ENCODE data around the gene MDM4.

MDM4 gene

GRCh38 chr1:204576422-204576821 lies 60.2 kb downstream of the MDM4 start:
- no peak for DNase-seq (ENCODE audit: low spot score)
- no peak for FAIRE-seq

GRCh38 chr1:204577794-204578478 lies 61.7 kb downstream of the MDM4 start:
- DNase-seq (ENCODE audit: low spot score) (no peak), FAIRE-seq (no peak)

DNA sequence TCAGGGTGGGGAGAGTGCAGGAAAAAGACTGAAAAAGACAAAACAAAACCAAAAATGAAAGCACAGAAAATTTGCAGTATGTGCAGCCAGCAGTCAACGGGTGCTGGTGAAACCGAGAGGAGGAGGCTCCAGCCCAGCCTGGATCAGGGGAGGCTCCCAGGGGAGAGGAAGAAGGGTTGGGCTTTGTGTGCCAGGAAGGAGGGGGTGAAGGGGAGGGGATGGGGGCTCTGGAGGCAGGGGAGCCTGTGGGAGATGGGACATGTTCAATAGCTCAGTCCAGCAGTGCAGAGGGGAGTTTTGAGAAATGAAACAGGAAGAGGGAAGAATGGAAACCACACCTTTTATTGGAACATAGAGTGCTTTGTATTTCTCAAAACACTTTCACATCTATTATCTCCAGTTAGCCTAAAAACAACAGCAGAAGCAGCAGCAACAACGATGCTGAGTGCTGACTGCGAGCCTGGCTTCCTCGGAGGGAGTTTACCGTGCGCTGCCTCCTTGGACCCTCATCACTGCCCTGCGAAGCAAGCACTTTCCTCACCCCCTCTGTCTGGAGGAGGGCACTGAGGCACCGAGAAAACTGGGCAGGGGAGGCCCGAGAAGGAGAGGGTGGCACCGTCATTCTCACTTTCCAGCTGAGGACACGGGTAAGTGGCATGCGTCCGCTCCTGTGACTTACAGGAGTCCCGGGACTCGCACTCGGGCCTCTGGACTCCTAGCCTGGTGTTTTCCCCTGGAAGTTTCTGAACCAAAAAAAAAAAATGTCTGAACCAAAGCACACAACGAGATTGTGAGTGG lies 62.9 kb downstream of the MDM4 start:
- FAIRE-seq (no peak), DNase-seq (ENCODE audit: low spot score) (no peak)

DNA sequence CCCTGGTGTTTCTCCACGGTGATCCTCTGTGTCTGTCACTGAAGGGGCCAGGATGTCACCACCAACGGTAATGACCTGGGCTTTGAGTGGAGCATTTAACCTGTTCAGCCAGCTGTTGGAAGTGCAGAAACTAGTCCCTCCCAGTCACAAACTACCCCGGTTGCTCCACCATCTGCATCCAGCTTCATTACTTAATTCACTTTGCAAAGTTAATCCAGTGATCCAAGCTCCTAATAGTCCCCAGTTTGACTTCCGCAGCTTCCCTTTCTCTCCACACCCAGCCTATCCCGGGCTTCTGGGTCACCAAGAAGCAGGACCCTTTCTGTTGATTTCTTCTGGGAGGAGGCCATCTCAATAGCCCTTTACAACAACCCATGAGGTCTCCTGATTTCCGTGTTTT lies 63.5 kb downstream of the MDM4 start:
- DNase-seq (ENCODE audit: low spot score) (no peak), FAIRE-seq (no peak)

DNA sequence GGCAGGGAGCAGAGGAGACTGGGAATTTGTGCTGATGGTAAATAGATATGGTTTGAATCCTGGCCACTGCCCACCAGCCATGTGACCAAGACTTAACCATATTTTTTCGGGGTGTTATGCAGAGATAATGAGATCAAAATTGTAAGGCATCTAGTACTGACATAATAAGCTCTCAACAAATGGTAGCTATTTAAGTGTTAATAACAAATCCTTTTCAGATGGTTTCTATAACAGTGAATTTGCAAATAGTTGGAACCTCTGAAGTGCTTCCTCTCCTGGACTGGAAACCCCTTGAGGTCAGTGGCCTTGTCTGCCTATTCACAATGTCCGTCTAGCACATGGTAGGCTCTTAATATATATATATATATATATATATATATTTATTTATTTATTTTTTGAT lies 64.7 kb downstream of the MDM4 start:
- DNase-seq (ENCODE audit: low spot score) (no peak), FAIRE-seq (no peak)

GRCh38 chr1:204581759-204582158 lies 65.6 kb downstream of the MDM4 start:
- no peak for DNase-seq (ENCODE audit: low spot score)
- FAIRE-seq = no peak

DNA sequence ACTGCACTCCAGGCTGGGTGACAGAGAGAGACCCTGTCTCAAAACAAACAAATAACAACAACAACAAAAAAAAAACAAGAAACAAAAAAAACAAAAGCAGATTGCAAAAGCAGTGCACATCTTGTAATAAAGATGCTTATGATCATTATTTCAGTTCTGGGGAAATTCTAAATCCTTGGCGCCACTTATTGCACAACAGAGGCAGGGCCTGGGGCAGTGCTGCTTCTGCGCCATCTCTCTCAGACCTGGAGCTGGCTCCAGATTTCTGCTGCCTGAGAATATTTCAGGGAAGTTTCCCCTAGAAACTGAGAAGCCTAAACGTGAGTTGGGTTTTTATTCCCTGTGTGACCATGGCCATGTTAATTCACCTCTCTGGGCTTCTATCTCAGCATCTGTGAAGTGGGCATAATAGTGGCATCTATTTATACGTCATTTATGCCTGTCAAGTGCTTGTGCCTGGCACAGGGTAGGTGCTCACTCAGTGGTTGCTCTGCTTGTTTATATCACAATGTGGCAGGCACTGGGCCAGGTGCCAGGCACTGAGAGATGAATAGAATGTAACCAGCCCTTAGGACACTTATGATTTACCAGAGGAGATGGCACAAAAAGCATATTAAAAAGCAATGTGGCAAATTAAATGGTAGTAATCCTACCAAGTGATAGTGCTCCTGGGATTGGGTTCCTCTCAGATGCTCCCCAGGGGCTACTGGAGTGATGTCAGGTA lies 67.9 kb downstream of the MDM4 start:
- DNase-seq (ENCODE audit: low spot score) = no peak
- no peak for FAIRE-seq

GRCh38 chr1:204584699-204585372 lies 68.6 kb downstream of the MDM4 start:
- no peak for DNase-seq (ENCODE audit: low spot score)
- no peak for FAIRE-seq

DNA sequence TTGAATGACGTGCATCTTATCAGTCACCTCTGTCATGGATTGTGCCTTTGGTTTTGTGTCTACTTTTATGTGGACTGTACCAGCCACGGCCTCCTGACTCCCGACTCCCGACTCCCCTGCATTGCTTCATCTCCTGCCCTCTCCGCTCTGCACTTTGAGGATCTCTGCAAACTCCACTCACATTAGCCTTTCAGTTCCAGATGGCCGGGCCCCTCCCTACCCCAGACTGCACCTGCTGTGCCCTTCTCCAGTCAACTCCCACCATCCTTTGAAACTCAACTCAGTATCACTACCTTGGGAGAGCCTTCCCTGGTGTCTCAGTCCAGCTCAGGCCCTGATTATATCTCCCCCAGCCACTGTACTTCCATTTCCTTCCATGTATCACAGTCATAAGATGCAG lies 71.4 kb downstream of the MDM4 start:
- FAIRE-seq = no peak
- DNase-seq (ENCODE audit: low spot score) = no peak

GRCh38 chr1:204588826-204589225 lies 72.6 kb downstream of the MDM4 start:
- FAIRE-seq (no peak), DNase-seq (ENCODE audit: low spot score) (no peak)

DNA sequence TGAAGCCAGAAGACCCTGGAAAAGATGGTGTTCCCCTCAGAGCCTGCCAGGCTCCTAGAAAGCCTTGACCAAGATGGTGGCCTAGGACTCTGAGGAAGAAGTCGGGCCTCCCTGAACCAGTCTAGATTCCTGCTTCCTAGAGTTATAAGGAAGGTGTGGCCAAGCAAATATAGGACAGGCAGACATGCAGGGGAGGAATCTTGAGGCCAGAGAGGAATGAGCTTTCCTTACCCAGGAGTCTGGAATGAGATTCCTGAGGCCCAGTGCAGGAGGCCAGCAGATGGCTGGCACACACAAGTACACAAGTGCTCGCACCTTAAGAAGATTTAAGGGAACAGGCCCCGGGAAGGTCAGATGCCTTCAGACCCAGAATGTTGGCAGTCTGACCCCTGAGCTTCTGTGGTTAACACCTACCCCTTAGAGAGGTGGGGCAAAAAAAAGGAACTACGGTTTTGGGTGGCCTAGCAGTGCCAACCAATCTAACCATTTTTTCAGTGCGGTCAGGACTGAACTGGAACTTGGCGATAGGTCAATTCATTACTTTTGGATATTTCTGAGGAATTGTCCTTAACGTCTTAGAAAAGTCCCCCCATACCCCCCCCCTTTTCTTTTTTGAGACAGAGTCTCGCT lies 73.3 kb downstream of the MDM4 start:
- DNase-seq (ENCODE audit: low spot score) (no peak), FAIRE-seq (no peak)

DNA sequence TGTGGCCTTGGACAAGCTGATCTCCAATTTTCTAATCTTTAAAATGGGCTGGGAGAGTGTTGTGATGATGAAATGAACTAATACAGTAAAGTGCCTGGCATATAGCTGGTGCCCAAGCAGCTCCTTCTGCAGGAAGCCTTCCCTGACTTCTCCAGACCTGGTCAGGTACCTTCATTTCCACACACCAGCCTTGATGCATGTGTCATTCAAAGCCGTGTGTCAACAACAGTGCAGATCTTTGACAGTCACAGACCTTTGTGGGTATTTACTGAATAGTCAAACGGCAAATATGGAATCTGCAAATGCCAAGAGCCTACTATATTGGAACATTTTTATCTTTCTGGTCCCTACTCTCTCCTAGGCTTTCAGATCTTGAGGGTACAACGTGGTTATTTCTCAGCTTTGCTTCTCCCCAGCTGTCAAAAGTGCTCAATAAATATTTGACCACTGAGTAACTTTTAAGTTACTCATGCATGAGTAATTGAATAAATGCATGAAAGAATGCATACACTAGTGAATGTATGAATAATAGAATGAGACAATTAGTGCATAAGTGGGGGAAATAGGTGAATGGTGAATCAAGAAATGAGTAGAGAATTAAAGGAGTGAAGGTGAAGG lies 75.4 kb downstream of the MDM4 start:
- DNase-seq (ENCODE audit: low spot score) = peak; percentile 38
- FAIRE-seq = no peak

GRCh38 chr1:204592246-204592948 lies 76.2 kb downstream of the MDM4 start:
- FAIRE-seq (no peak), DNase-seq (ENCODE audit: low spot score) (no peak)

DNA sequence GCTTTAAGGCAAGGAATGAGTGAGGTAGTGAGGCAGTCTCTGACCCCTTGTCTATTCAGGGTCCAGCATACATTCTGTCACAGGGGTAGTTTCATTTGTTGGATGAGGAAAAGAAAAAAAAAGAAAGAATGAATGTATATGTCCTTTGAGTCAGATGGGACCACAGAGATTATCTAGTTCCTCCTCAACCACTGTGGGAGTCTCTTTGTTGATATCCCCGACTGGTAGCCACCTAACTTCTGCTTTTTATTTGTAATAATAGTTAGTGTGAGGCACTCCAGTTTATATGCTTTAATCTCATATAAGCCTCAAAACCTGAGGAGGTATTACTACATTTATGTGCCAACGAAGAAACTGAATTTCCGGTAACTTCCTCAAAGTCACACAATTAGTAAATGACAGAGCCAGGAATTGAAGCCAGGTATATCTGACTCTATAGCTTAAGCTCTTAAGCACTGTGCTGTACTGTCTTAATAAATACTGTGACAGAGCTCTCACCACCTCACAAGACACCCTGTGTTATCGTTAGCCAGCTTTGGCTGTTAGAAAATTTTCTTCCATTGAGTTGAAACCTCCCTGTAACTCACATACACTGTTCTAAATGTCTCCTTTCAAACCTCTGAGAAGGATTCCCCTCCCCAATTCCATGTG lies 82.2 kb downstream of the MDM4 start:
- FAIRE-seq = no peak
- DNase-seq (ENCODE audit: low spot score) = no peak

GRCh38 chr1:204599098-204599497 lies 82.9 kb downstream of the MDM4 start:
- no peak for FAIRE-seq
- DNase-seq (ENCODE audit: low spot score) = no peak

DNA sequence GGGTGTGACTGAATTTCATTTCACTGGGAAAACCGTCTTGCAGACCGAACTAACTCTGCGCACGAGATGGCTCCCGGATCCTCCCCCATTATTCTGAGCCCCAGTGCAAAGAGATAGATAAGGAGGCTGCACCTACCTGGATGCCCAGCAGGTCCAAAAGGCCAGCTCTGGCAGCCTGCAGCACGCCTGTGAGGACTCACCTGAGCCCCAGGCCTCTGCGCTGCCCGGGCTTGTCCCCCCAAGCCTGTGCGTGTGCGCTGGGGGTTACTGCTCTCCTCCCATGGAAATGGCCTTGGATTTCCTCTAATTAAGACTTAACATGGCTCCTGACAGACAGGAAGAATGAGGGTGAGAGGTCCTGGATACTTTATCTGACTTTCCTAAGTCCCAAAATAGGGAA lies 83.4 kb downstream of the MDM4 start:
- no peak for FAIRE-seq
- no peak for DNase-seq (ENCODE audit: low spot score)

- FAIRE-seq (no peak), DNase-seq (ENCODE audit: low spot score) (no peak)
Measured at GRCh38 chr1:204600203-204600602, 84.0 kb downstream of the MDM4 start.

- no peak for FAIRE-seq
- DNase-seq (ENCODE audit: low spot score) = no peak
Measured at GRCh38 chr1:204600968-204601367, 84.8 kb downstream of the MDM4 start.

- no peak for FAIRE-seq
- DNase-seq (ENCODE audit: low spot score) = no peak
Measured at GRCh38 chr1:204602111-204602579, 85.9 kb downstream of the MDM4 start.

Measured in RCC 7860 (cell line).